ENCODE measurements around the gene BOK. TPM values are rescaled to one million over a fixed set of nuclear protein-coding genes. Genes with fewer than 3 reads are reported as not detected.
"Not testable (repeated sequence)": the region's sequence is repeated elsewhere in the genome, so short reads cannot be mapped to it uniquely, and the experiment has no call there.

BOK gene
- total RNA-seq, 2 donors from 2014 or later: 33.2 to 62.3 TPM

DNA sequence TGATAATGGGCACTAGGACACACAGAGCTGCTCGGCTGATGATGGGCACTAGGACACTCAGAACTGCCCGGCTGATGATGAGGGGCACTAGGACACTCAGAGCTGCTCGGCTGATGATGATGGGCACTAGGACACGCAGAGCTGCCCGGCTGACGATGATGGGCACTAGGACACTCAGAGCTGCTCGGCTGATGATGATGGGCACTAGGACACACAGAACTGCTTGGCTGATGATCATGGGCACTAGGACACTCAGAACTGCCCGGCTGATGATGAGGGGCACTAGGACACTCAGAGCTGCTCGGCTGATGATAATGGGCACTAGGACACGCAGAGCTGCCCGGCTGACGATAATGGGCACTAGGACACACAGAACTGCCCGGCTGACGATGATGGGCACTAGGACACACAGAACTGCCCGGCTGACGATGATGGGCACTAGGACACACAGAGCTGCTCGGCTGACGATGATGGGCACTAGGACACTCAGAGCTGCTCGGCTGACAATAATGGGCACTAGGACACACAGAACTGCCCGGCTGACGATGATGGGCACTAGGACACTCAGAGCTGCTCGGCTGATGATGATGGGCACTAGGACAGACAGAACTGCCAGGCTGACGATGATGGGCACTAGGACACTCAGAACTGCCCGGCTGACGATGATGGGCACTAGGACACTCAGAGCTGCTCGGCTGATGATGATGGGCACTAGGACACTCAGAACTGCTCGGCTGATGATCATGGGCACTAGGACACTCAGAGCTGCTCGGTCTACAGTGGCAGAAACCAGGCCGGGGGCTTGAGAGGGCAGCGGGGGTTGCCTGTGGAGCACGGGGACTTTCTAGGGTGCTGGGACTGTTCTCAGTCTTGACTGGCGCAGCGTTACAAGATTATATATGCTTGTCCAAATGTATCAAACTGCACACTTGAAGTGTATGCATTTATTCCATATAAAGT lies 32.2 kb downstream of the BOK start:
- 89 to 95% methylated on average over 23 to 33 of the region's 33 CpGs for WGBS, 2 donors
- H3K27me3 ChIP-seq; ATAC-seq; intact Hi-C loops (cut with DNase I); DNase-seq; H3K27ac ChIP-seq; H3K4me1 ChIP-seq; H3K4me3 ChIP-seq: not testable (repeated sequence)
- Histone ChIP-seq H3K36me3 (replicated peaks in 1 of 2; ENCODE audit: insufficient read depth in 1 of 2, low read depth in 2 of 2) (peaks cover 0 to 11% of the 10 kb centered on the region in 2 donors), H3K9me3 (peaks cover 0 to 12% (median 0%) of the 10 kb centered on the region in 3 donors)

DNA sequence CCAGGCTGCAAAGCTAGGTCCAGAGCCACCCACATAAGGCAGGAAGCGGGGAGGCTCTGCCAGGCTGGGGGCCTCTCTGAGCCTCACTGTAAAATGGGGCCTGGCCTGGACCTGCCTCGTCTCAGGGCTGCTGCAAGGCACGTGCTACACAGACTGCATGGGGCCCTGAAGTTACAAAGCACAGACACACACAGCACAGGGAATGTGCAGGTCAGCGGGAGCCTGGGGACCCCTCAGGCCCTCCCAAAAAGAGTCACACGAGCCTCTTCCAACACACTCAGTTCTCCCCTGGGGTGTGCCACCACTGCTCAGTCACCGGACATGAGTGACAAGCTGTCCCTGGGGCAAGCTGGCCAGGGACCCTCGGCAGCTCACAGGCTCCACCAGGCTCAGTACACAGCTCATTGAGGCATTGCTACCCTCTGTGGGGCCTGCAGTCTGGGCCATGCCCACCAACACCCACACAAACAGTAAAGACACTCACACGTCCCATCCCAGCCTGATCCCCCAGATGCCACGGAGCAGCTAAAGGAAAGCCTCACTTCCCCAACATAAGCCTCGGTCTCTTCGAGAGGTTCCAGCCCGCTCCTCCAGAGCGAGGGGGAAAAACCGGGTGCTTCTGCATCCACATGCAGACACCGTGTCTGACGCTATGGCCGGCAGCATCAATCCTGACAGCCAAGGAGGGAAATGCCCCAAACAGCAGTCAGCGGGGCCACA lies 33.7 kb downstream of the BOK start:
- Histone ChIP-seq H3K4me1 (no peaks in the 10 kb centered on the region), H3K27me3 (no peaks in the 10 kb centered on the region), H3K36me3 (replicated peaks in 1 of 2; ENCODE audit: insufficient read depth in 1 of 2, low read depth in 2 of 2) (peaks cover 0 to 11% of the 10 kb centered on the region in 2 donors), H3K4me3 (no peak overlapping the region), H3K9me3 (peaks cover 0 to under 1% (median 0%) of the 10 kb centered on the region in 3 donors), H3K27ac (no peak overlapping the region)
- ATAC-seq: no peak
- intact Hi-C loops (cut with DNase I): no loop called here
- TF ChIP-seq, protein P1, sequence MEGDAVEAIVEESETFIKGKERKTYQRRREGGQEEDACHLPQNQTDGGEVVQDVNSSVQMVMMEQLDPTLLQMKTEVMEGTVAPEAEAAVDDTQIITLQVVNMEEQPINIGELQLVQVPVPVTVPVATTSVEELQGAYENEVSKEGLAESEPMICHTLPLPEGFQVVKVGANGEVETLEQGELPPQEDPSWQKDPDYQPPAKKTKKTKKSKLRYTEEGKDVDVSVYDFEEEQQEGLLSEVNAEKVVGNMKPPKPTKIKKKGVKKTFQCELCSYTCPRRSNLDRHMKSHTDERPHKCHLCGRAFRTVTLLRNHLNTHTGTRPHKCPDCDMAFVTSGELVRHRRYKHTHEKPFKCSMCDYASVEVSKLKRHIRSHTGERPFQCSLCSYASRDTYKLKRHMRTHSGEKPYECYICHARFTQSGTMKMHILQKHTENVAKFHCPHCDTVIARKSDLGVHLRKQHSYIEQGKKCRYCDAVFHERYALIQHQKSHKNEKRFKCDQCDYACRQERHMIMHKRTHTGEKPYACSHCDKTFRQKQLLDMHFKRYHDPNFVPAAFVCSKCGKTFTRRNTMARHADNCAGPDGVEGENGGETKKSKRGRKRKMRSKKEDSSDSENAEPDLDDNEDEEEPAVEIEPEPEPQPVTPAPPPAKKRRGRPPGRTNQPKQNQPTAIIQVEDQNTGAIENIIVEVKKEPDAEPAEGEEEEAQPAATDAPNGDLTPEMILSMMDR (IDR thresholded peaks at IDR 0.05): no peak
- DNase-seq: no peak
- WGBS, 2 donors: 89 to 91% methylated on average over 11 to 18 of the region's 18 CpGs

DNA sequence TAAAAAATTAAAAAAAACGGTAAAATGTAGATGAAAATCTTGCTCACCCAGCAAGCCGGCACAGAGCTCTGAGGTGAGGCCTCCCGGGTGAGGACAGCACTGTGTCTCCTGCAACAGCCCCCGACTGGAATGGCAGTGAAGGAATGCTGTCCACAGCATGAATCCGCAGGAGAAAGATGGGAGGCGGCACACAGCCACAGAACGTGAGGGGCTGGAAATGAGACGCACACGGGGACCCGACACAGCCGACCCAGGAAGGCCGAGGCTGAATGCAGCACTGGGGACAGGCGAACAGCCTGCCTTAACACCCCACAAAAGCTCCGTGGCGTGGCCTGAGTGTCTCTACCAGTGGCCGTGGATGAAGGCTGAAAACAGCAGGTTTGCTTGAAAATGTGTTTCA lies 34.7 kb downstream of the BOK start:
- WGBS, 2 donors: 84 to 94% methylated on average over 9 to 16 of the region's 16 CpGs
- H3K9me3 ChIP-seq: no peaks in the 10 kb centered on the region
- no peaks in the 10 kb centered on the region for H3K27me3 ChIP-seq
- intact Hi-C loops (cut with DNase I): no loop called here
- DNase-seq (no peak), ATAC-seq (no peak)
- TF ChIP-seq POLR2A (IDR thresholded peaks at IDR 0.05): no peak
- TF ChIP-seq, protein P1 (IDR thresholded peaks at IDR 0.05): no peak
- H3K27ac ChIP-seq: no peak overlapping the region
- H3K36me3 ChIP-seq (replicated peaks in 1 of 2; ENCODE audit: insufficient read depth in 1 of 2, low read depth in 2 of 2): peaks cover 0 to 11% of the 10 kb centered on the region in 2 donors
- no peak overlapping the region for H3K4me3 ChIP-seq
- H3K4me1 ChIP-seq: no peaks in the 10 kb centered on the region

DNA sequence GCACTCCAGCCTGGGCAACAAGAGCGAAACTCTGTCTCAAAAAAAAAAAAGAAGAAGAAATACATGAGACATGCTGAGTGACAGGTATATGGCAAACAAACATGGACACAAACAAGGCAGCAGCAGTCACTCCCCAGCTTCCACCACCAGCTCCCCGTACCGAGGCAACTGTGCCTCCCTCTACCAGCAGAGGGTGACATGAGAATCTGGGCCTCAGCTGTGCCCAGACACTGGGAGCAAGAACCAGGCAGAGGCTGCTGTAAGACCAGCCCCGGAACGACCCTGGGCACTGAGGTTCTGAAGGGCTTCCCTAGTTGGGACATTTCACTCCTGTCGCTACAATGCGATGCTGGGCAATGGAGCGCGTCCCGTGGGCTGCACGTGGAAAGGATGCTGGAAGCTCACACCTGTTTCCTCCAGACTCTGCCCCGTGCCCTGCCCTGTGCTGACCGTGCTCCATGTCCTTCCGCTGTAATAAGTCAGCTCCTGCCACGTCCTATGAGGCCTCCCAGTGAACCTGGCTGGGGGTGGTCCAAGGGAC lies 37.1 kb downstream of the BOK start:
- peaks cover 0 to 14% of the 10 kb centered on the region in 2 donors for H3K36me3 ChIP-seq (replicated peaks in 1 of 2; ENCODE audit: insufficient read depth in 1 of 2, low read depth in 2 of 2)
- H3K4me3 ChIP-seq: no peak overlapping the region
- no peaks in the 10 kb centered on the region for H3K9me3 ChIP-seq
- TF ChIP-seq, protein P1 (IDR thresholded peaks at IDR 0.05): no peak
- no peak for TF ChIP-seq POLR2A (IDR thresholded peaks at IDR 0.05)
- 87 to 97% methylated on average over 13 to 14 of the region's 15 CpGs for WGBS, 2 donors
- no peaks in the 10 kb centered on the region for H3K4me1 ChIP-seq
- ATAC-seq (no peak), DNase-seq (no peak)
- no peak overlapping the region for H3K27ac ChIP-seq
- no peaks in the 10 kb centered on the region for H3K27me3 ChIP-seq
- intact Hi-C loops (cut with DNase I): no loop called here

DNA sequence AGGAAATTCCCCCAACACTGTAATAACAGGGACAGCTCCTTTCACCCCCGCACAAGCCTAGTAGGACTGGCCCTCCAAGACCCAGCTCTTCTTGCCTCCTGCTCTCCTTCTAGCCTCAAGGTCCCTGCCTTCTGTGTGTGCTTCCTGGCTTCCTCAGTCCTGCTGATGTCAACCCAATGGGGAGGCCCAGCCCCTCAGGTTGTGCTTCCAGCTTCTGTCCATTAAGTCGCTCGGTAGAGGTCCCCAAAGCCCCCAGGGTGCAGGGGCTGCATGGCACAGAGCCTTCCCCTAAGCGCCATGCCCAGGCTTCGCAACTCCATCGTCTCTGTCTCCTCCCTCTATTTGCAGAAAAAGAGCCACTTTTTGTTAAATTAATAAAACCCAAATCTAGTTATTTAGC lies 39.0 kb downstream of the BOK start:
- intact Hi-C loops (cut with DNase I): no loop called here
- Histone ChIP-seq H3K36me3 (replicated peaks in 1 of 2; ENCODE audit: insufficient read depth in 1 of 2, low read depth in 2 of 2) (peaks cover 0 to 22% of the 10 kb centered on the region in 2 donors), H3K4me1 (no peaks in the 10 kb centered on the region), H3K4me3 (no peak overlapping the region), H3K9me3 (no peaks in the 10 kb centered on the region), H3K27ac (no peak overlapping the region), H3K27me3 (no peaks in the 10 kb centered on the region)
- TF ChIP-seq, protein P1 (IDR thresholded peaks at IDR 0.05): no peak
- no peak for TF ChIP-seq POLR2A (IDR thresholded peaks at IDR 0.05)
- DNase-seq (no peak), ATAC-seq (no peak)
- 91 to 95% methylated on average over 6 of the region's 6 CpGs for WGBS, 2 donors

All from body of pancreas (tissue), 4 donors.